ENCODE data around the gene TUBB2B. TPM values are rescaled to one million over a fixed set of nuclear protein-coding genes. Genes with fewer than 3 reads are reported as not detected.
A peak's percentile ranks its signal among the peaks of the same experiment; 100 is the strongest.

TUBB2B gene
- total and polyA plus RNA-seq, 2 donors: 4.3 to 6.8 TPM

GRCh38 chr6:3212261-3212660, 15.2 kb downstream of the TUBB2B start:
- no peak overlapping the region for H3K27ac ChIP-seq (ENCODE audit: low read depth in 1 of 2, low read length in 1 of 2)
- WGBS: 98% methylated on average over 6 of the region's 6 CpGs
- H3K4me3 ChIP-seq (ENCODE audit: low read length in 2 of 2): no peak overlapping the region
- peaks cover 0 to 4% of the 10 kb centered on the region in 2 donors for H3K4me1 ChIP-seq (ENCODE audit: control insufficient read depth in 2 of 2, insufficient read depth in 2 of 2, low read length in 2 of 2)
- no peaks in the 10 kb centered on the region for H3K9me3 ChIP-seq (ENCODE audit: control insufficient read depth in 2 of 2, insufficient read depth in 1 of 2, low read length in 1 of 2)
- DNase-seq (ENCODE audit: low read depth in 6 of 9, low spot score in 9 of 9): no peak
- no peaks in the 10 kb centered on the region for H3K36me3 ChIP-seq (ENCODE audit: control insufficient read depth in 2 of 2, insufficient read depth in 2 of 2, low read length in 1 of 2)
- H3K27me3 ChIP-seq (ENCODE audit: control insufficient read depth in 2 of 2, insufficient read depth in 1 of 2, low read length in 1 of 2): peaks cover 4 to 46% of the 10 kb centered on the region in 2 donors

GRCh38 chr6:3211681-3212080, 15.8 kb downstream of the TUBB2B start:
- 92% methylated on average over 5 of the region's 5 CpGs for WGBS
- Histone ChIP-seq H3K27ac (ENCODE audit: low read depth in 1 of 2, low read length in 1 of 2) (no peak overlapping the region), H3K4me3 (ENCODE audit: low read length in 2 of 2) (no peak overlapping the region), H3K36me3 (ENCODE audit: control insufficient read depth in 2 of 2, insufficient read depth in 2 of 2, low read length in 1 of 2) (no peaks in the 10 kb centered on the region), H3K4me1 (ENCODE audit: control insufficient read depth in 2 of 2, insufficient read depth in 2 of 2, low read length in 2 of 2) (peaks cover 0 to 4% of the 10 kb centered on the region in 2 donors), H3K27me3 (ENCODE audit: control insufficient read depth in 2 of 2, insufficient read depth in 1 of 2, low read length in 1 of 2) (peaks cover 4 to 46% of the 10 kb centered on the region in 2 donors), H3K9me3 (ENCODE audit: control insufficient read depth in 2 of 2, insufficient read depth in 1 of 2, low read length in 1 of 2) (no peaks in the 10 kb centered on the region)
- no peak for DNase-seq (ENCODE audit: low read depth in 6 of 9, low spot score in 9 of 9)

- Histone ChIP-seq H3K36me3 (ENCODE audit: control insufficient read depth in 2 of 2, insufficient read depth in 2 of 2, low read length in 1 of 2) (no peaks in the 10 kb centered on the region), H3K27me3 (ENCODE audit: control insufficient read depth in 2 of 2, insufficient read depth in 1 of 2, low read length in 1 of 2) (peaks cover 4 to 42% of the 10 kb centered on the region in 2 donors), H3K27ac (ENCODE audit: low read depth in 1 of 2, low read length in 1 of 2) (no peak overlapping the region), H3K4me3 (ENCODE audit: low read length in 2 of 2) (no peak overlapping the region), H3K9me3 (ENCODE audit: control insufficient read depth in 2 of 2, insufficient read depth in 1 of 2, low read length in 1 of 2) (no peaks in the 10 kb centered on the region), H3K4me1 (ENCODE audit: control insufficient read depth in 2 of 2, insufficient read depth in 2 of 2, low read length in 2 of 2) (peaks cover 0 to 4% of the 10 kb centered on the region in 2 donors)
- WGBS: 90% methylated on average over 9 of the region's 9 CpGs
- no peak for DNase-seq (ENCODE audit: low read depth in 6 of 9, low spot score in 9 of 9)
Measured at GRCh38 chr6:3210024-3210610, 17.3 kb downstream of the TUBB2B start.

- Histone ChIP-seq H3K27ac (ENCODE audit: low read depth in 1 of 2, low read length in 1 of 2) (peak overlapping the region in 1 of 2 donors; percentile 81), H3K9me3 (ENCODE audit: control insufficient read depth in 2 of 2, insufficient read depth in 1 of 2, low read length in 1 of 2) (no peaks in the 10 kb centered on the region), H3K27me3 (ENCODE audit: control insufficient read depth in 2 of 2, insufficient read depth in 1 of 2, low read length in 1 of 2) (peaks cover 4 to 42% of the 10 kb centered on the region in 2 donors), H3K4me1 (ENCODE audit: control insufficient read depth in 2 of 2, insufficient read depth in 2 of 2, low read length in 2 of 2) (peaks cover 0 to 4% of the 10 kb centered on the region in 2 donors), H3K36me3 (ENCODE audit: control insufficient read depth in 2 of 2, insufficient read depth in 2 of 2, low read length in 1 of 2) (no peaks in the 10 kb centered on the region), H3K4me3 (ENCODE audit: low read length in 2 of 2) (no peak overlapping the region)
- DNase-seq (ENCODE audit: low read depth in 6 of 9, low spot score in 9 of 9): no peak
- WGBS: 79% methylated on average over 17 of the region's 17 CpGs
Measured at GRCh38 chr6:3209114-3210023, 18.1 kb downstream of the TUBB2B start.

- peak overlapping the region; percentile 56 to 81 for H3K27ac ChIP-seq (ENCODE audit: low read depth in 1 of 2, low read length in 1 of 2)
- peaks cover 4 to 42% of the 10 kb centered on the region in 2 donors for H3K27me3 ChIP-seq (ENCODE audit: control insufficient read depth in 2 of 2, insufficient read depth in 1 of 2, low read length in 1 of 2)
- peaks cover 0 to 4% of the 10 kb centered on the region in 2 donors for H3K4me1 ChIP-seq (ENCODE audit: control insufficient read depth in 2 of 2, insufficient read depth in 2 of 2, low read length in 2 of 2)
- H3K4me3 ChIP-seq (ENCODE audit: low read length in 2 of 2): no peak overlapping the region
- no peak for DNase-seq (ENCODE audit: low read depth in 6 of 9, low spot score in 9 of 9)
- H3K36me3 ChIP-seq (ENCODE audit: control insufficient read depth in 2 of 2, insufficient read depth in 2 of 2, low read length in 1 of 2): no peaks in the 10 kb centered on the region
- no peaks in the 10 kb centered on the region for H3K9me3 ChIP-seq (ENCODE audit: control insufficient read depth in 2 of 2, insufficient read depth in 1 of 2, low read length in 1 of 2)
- WGBS: 94% methylated on average over 1 of the region's 1 CpG
Measured at GRCh38 chr6:3208775-3209113, 18.7 kb downstream of the TUBB2B start.

GRCh38 chr6:3208098-3208774, 19.2 kb downstream of the TUBB2B start:
- DNase-seq (ENCODE audit: low read depth in 6 of 9, low spot score in 9 of 9): no peak
- 77% methylated on average over 14 of the region's 14 CpGs for WGBS
- Histone ChIP-seq H3K27me3 (ENCODE audit: control insufficient read depth in 2 of 2, insufficient read depth in 1 of 2, low read length in 1 of 2) (peaks cover 4 to 42% of the 10 kb centered on the region in 2 donors), H3K36me3 (ENCODE audit: control insufficient read depth in 2 of 2, insufficient read depth in 2 of 2, low read length in 1 of 2) (no peaks in the 10 kb centered on the region), H3K27ac (ENCODE audit: low read depth in 1 of 2, low read length in 1 of 2) (peak overlapping the region; percentile 64 to 81), H3K4me3 (ENCODE audit: low read length in 2 of 2) (no peak overlapping the region), H3K4me1 (ENCODE audit: control insufficient read depth in 2 of 2, insufficient read depth in 2 of 2, low read length in 2 of 2) (peaks cover 0 to 4% of the 10 kb centered on the region in 2 donors), H3K9me3 (ENCODE audit: control insufficient read depth in 2 of 2, insufficient read depth in 1 of 2, low read length in 1 of 2) (no peaks in the 10 kb centered on the region)

- Histone ChIP-seq H3K4me3 (ENCODE audit: low read length in 2 of 2) (no peak overlapping the region), H3K4me1 (ENCODE audit: control insufficient read depth in 2 of 2, insufficient read depth in 2 of 2, low read length in 2 of 2) (peaks cover 0 to 4% of the 10 kb centered on the region in 2 donors), H3K9me3 (ENCODE audit: control insufficient read depth in 2 of 2, insufficient read depth in 1 of 2, low read length in 1 of 2) (no peaks in the 10 kb centered on the region), H3K36me3 (ENCODE audit: control insufficient read depth in 2 of 2, insufficient read depth in 2 of 2, low read length in 1 of 2) (no peaks in the 10 kb centered on the region), H3K27me3 (ENCODE audit: control insufficient read depth in 2 of 2, insufficient read depth in 1 of 2, low read length in 1 of 2) (peaks cover 2 to 31% of the 10 kb centered on the region in 2 donors), H3K27ac (ENCODE audit: low read depth in 1 of 2, low read length in 1 of 2) (no peak overlapping the region)
- no peak for DNase-seq (ENCODE audit: low read depth in 6 of 9, low spot score in 9 of 9)
- WGBS: 94% methylated on average over 7 of the region's 7 CpGs
Measured at GRCh38 chr6:3206339-3207015, 21.0 kb downstream of the TUBB2B start.

GRCh38 chr6:3205913-3206312, 21.5 kb downstream of the TUBB2B start:
- Histone ChIP-seq H3K27me3 (ENCODE audit: control insufficient read depth in 2 of 2, insufficient read depth in 1 of 2, low read length in 1 of 2) (peaks cover 2 to 27% of the 10 kb centered on the region in 2 donors), H3K4me1 (ENCODE audit: control insufficient read depth in 2 of 2, insufficient read depth in 2 of 2, low read length in 2 of 2) (peaks cover 0 to 4% of the 10 kb centered on the region in 2 donors), H3K4me3 (ENCODE audit: low read length in 2 of 2) (no peak overlapping the region), H3K36me3 (ENCODE audit: control insufficient read depth in 2 of 2, insufficient read depth in 2 of 2, low read length in 1 of 2) (no peaks in the 10 kb centered on the region), H3K27ac (ENCODE audit: low read depth in 1 of 2, low read length in 1 of 2) (peak overlapping the region in 1 of 2 donors; percentile 64), H3K9me3 (ENCODE audit: control insufficient read depth in 2 of 2, insufficient read depth in 1 of 2, low read length in 1 of 2) (no peaks in the 10 kb centered on the region)
- WGBS: 94% methylated on average over 4 of the region's 4 CpGs
- no peak for DNase-seq (ENCODE audit: low read depth in 6 of 9, low spot score in 9 of 9)

Data from thymus (tissue), 11 donors.